Epidermal melanocyte (primary cell): ENCODE results near the gene F2RL3.

Experiments
- DNase-seq: peaks from one replicate; pipeline ENCODE4 v3.0.0; 2011; ENCODE audit warnings: low spot score; ENCODE audit not compliant: insufficient read length

The F2RL3 gene

DNA sequence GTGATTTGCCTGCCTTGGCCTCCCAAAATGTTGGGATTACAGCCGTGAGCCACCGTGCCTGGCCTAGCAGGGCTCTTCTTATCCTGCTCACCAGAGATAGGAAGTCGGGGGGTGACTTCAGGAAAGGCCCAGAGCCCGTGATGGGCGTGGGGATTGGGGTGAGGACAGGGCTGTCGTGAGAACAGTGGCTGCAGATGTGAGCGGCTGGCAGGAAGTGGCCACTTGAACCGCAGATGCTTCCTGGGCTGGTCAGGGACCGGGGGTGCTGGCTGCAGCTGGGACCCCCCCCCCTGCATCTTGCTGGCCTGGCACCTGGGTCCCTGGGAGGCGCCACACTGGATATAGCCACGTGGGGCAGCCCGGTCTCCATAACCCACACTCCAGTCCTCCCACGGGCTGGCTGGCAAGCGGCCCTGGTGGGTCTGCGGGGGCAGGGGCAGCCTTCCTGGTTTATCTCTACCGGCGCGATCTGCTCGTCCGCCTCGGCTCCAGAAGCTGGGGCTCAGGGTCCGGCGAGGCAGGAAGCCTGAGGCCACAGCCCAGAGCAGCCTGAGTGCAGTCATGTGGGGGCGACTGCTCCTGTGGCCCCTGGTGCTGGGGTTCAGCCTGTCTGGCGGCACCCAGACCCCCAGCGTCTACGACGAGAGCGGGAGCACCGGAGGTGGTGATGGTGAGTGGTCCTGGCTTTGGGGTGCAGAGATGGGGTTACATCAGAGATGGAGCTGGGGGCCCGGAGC, at the start of gene F2RL3:
Gene F2RL3, plus strand, starts transcription at position 371 of the 737 bp plus-strand sequence. Its CDS starts 191 bp downstream, at position 562.
- DNase-seq = no peak

DNA sequence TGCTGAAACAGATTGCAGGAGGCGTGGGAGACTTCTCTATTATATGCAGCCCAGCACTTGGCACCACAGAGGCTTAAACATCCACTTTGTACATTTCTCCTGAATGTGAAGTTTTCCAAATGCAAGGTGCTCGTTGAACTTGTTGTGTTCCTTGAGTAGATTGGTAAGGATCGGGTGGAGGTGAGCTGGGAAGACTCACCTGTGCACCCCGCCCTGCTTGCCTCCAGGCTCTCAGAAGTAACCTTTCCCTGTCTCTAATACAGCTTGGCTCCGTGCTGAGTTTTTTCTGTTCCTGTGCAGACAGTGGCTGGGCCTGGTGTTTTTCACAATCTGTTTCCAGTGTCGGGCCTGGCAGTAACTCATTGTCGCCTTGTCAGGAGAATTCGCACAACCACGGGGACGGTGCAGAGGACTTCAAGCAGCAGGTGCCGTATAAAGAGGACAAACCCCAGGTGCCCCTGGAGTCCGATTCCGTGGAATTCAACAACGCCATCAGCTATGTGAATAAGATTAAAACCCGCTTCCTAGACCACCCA, 47.3 kb upstream of the F2RL3 start:
- DNase-seq = no peak

DNA sequence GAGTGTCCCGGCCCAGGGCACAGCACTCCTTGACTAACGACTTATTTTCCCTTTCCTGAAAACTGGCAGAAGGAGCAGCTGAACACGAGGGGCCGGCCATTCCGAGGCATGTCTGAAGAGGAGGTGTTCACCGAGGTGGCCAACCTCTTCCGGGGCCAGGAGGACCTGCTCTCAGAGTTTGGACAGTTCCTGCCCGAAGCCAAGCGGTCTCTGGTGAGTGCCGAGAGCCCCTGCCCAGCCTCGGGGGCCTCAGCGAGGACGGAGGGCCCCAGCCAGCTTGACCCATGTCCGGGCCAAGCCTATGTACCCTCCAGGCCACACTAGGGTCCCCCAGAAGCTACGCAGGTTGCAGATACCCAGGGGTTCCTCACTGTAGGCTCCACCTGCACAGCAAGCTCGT, 41.9 kb upstream of the F2RL3 start:
- DNase-seq = no peak

DNA sequence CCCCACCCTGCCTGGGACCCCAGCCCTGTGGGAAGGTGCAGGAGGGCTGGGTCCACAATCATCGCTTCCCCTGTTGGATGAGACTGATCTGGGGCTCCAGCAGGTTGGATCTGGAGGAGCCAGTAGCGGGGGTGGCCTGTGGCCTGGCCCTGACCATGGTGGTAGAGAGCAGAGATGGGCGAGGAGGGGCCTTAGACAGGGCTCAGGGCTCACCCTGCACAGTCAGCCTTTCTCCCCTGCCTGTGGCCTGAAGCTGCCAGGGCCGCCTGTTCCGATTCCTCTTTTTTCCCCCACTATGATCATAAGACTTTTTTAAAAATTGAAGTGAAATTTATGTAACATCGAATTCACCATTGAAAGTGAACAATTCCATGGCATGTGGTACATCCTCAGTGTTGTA, 41.4 kb upstream of the F2RL3 start:
- no peak for DNase-seq

DNA sequence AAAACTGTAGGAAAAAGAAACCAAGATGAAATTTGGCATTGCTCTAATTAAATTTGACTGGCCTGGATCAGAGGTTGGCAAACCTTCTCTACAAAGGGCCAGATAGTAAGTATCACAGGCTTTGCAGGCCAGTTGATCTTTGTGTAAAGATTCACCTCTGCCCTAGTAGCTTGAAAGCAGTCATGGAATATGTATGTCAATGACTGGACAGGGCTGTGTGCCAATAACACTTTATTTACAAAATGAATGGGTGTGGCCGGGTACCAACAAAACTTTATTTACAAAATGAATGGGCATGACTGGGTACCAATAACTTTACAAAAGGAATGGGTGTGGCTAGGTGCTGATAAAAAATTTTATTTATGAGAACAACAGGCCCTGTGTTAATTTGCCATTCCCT, 39.6 kb upstream of the F2RL3 start:
- DNase-seq = no peak

DNA sequence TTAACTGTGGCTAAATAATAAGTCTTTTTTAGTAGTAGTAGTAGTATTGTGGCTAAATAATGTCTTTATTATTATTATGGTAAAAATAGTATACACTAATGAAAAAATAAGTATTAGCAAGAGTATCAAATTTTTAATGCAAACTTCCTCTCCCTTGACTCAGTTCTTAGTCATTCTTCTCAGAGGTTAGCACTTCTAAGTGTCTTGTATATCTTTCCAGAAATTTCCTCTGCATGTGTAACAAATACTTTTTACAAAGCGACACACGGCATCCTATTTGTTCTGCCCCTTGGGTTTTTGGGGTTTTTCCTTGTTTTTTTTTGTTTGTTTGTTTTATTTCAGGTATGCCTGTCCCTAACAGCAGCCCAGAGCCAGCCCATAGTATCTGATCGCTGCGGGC, 38.7 kb upstream of the F2RL3 start:
- no peak for DNase-seq

DNA sequence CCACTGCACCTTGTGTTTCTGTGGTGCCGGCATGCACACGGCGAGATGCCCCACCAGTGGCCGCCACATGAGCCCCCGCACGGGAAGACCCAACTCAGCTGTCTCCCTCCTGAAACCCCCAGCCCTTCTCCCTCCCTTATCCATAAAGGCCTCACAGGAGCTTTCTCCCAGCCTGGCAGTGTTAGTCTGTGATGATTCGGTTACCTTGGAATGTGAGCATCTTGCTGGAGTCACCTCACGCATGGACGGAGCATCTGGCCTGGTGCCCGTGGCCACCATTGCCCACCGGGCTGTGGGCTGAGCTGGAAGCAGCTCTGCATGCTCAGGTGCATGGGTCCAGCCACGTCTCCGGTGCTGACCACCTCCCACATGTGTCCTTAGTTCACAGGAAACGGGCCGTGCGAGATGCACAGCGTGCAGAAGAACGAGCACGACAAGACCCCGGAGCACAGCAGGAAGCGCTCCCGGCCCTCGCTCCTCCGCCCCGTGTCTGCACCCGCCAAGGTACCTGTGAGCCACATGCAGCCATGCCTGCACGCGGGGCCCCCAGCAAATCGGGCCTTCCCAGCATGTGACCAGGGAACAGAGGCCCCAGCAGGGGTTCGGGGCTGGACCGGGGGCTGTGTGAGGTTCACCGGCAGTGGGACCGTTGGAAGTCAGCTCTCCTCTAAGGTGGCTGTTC, 37.6 kb upstream of the F2RL3 start:
- no peak for DNase-seq

DNA sequence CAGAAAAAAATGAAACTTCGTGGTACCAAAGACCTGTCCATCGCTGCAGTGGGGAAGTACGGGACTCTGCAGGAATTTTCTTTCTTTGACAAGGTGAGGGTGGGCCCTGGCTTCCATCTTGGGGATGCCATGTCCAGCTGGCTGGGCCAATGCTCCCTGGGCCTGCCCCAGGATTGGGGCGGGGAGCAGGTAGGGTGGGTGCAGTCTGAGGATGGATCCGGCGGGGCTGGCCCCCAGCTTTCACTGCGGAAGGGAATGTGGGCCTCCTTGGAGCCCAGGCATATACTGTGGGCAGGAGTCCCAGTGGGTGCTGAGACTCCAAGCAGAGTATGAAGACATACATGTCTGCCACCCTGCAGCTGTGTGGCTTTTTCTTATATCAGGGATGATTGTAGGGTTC, 35.7 kb upstream of the F2RL3 start:
- no peak for DNase-seq

DNA sequence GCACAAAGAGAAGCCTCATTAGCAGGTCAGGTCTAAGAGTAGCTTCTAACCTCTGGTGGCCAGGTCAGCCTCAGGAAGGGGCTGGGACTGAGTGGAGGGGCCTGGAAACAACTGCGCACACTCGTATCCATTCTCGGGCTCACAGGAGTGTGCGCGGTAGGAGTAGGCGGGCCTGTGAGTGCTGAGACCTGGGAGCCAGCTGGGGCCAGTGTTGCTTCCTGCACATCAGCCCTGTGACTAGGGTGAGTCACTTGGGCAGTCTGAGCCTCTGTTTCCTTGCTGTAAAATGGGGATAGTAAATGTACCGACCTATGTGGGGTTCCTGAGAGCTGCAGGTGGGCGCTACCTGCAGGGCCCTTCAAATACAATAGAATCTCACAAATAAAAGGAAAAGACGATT, 32.7 kb upstream of the F2RL3 start:
- DNase-seq = no peak

DNA sequence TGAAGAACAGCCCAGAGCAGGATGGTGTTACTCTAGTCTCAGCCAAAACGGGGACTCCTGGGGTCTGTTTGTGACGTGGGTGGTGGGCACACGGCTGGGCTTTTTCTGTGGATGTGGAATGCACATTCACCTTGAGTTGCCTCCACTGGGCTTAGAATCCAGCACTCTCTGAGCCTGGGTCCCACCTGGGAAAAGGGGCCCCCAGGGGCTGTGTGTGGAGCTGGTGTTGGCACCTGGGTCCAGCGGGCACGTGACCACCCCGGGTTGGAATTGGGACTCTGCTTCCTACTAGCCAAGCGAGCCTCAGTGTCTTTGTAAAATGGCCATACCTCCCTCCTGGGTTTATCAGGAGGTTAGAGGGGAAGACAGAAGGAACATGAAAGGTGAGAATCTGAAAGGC, 29.2 kb upstream of the F2RL3 start:
- no peak for DNase-seq

DNA sequence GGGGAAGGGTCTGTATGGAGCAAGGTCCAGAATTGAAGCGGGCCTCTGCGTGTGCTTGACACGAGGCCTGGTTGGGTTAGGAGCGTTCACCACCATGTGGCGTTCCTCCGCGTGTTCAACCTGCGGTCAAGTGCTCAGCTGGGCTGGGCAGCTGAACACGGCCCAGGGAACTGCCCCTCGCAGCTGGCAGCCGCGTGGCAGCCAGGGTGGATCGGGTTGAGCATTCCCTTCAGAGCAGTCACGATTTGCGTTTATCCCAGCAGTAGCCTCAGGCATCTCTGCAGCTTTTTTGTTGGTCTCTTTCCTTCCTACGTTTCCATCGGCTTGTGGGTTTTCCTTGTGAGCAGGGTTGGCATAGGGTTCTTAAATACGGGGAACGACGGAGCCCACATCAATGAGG, 28.7 kb upstream of the F2RL3 start:
- DNase-seq = peak; percentile 43

DNA sequence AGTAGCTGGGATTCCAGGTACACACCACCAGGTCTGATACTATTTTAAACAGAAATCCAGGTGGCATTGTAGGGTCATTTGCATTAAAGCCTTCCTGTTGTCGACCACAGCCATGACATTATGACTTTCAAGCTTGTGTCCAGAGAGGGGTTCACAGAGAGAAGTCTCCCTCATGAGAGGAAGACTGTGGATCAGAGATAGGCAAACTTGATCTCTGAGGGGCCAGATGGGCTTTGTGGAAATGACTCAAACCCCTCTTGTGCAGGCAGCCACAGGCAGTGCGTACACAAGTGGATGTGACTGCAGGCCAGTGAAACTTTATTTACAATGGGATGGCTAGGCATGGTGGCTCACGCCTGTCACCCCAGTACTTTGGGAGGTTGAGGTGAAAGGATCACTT, 27.8 kb upstream of the F2RL3 start:
- no peak for DNase-seq

DNA sequence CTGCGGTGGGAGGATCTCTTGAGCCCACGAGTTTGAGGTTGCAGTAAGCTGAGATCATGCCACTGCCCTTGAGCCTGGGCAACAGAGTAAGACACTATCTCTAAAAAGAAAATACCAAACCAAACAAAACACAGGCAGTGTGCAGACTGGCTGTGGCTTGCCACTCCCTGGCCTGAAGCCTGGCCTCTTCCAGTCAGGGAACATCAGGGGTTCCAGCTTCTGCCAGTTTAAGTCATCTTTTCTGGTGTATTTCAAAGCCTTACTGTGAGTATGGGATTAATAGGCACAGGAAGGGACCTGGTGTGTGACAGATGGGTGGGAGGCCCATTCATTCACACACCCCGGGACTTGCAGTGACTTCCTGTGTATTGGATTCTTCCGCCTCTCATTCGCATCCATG, 27.0 kb upstream of the F2RL3 start:
- DNase-seq = no peak

DNA sequence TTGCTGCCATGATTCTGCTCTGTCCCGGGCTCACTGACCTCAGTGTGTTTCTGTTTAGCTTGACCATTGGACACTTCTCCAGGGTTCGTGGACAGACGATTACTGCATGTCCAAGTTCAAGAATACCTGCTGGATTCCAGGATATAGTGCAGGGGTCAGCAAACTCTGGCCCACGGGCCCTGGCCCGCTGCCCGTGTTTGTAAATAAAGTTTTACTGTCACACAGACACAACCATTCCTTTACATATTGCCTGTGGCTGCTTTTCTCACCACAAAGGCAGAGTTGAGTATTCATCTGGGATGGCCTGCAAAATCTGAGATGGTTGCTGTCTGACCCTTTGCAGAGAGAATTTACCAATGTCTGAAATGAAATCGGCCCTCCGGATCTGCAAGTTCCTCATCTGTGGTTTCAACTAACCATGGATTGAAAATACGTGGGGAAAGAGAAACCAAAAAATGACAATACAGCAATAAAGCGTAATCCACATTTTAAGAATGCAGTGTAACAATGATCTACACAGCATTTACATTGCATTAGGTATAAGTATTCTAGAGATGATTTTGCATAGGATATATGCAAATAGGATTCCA, 25.9 kb upstream of the F2RL3 start:
- no peak for DNase-seq

DNA sequence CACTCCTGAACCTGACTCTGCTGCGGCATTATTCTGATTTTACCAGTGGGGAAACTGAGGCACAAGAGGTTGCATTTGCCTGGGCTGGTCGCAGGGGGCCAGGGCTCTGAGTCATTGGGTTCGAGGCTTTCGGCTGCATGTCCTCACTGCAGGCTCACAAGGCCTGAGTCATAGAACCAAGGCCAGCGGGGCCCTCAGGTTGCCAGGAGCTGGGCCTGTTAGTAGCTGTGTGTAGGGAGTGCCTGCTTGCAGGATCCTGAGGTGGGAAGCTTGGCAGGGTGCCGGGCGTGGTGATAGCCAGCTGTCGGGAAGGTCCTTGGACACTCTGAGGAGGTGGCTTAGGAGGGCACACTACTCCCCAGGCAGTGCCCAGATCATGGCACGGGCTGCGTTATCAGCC, 21.6 kb upstream of the F2RL3 start:
- DNase-seq = no peak

DNA sequence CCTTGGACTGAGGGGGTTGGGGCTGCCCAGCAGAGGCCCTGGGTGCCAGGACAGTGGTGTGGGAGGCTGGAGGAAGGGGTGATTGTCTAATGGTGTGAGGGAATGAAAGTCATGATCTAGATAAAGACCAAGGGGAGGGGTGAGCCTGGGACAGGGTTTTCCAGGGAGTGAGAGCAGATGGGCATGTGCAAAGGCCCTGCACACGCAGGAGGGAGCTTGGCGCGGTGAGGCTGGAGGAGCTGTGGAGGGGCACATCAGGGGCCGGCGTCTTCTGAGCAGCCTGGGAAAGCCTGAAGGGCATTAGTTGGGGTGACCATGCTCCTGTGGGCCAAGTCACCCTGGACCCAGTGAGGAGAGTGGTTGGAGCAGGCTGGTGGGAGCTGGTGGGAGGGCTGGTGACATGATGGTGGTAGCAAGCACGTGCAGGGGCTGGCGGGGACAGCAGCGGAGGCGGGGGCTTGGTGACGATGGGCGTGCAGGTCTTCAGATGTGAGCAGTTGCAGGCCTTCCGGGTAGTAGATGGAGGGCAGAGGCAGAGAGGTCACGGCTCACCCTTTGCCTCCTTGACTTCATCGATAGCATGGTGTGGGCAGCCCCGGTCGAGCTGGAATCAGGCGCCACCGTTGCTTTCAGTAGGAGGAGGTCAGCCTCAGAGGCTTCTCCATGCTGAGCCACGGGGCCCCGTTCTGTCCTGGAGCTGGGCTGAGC, 20.2 kb upstream of the F2RL3 start:
- DNase-seq = no peak

DNA sequence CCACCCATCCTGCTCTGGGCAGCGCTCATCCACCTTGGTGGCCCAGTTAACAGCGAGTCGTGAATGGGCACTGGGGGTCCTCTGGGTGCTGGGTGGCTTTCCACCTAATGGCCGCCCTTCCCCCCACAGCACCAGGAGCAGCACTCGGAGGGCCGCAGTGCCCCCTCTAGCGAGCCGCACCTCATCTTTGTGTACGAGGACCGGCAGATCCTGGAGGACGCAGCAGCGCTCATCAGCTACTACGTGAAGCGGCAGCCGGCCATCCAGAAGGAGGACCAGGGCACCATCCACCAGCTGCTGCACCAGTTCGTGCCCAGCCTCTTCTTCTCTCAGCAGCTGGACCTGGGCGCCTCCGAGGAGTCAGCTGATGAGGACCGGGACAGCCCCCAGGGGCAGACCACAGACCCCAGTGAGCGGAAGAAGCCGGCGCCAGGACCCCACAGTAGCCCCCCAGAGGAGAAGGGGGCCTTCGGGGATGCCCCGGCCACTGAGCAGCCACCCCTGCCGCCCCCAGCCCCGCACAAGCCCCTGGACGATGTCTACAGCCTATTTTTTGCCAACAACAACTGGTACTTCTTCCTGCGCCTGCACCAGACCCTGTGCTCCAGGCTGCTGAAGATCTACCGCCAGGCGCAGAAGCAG, 19.3 kb upstream of the F2RL3 start:
- DNase-seq = no peak

DNA sequence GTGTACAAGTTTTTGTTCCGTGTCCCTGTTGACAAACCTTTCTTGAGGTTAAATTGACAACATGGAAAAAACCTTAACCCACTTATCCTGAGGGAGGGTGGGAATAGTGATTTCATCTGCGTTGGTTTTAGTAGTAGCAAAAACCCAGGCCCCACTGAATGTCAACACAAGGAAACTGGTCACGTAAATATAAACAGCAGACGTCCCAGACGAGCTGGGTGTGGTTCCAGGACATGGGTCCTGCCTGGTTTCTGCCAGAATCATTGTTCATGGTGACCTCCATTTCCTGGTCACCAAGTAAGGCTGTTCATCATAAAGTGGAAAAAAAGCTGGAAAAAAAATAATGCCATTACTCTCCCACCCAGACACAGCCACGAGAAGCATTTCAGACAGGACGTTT, 16.9 kb upstream of the F2RL3 start:
- DNase-seq = no peak

DNA sequence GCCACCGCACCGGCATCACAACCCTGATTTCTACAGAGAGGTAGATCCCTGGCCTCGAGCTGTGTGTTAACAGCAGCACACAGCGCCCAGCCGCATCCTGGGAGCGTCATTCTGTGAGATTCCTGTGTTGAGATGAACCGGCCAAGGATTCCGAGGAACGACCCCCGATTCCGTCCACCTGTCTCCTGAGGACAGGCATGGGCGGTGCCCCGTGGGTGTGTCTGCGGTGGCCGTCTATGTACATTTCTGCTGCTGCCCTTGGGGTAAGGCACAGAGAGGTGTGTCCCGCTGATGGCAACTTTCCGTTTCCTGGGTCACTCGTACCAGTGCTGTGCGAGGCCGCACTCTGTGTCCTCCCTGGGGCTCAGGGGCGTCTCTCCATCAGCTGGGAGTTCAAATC, 16.1 kb upstream of the F2RL3 start:
- DNase-seq = no peak

DNA sequence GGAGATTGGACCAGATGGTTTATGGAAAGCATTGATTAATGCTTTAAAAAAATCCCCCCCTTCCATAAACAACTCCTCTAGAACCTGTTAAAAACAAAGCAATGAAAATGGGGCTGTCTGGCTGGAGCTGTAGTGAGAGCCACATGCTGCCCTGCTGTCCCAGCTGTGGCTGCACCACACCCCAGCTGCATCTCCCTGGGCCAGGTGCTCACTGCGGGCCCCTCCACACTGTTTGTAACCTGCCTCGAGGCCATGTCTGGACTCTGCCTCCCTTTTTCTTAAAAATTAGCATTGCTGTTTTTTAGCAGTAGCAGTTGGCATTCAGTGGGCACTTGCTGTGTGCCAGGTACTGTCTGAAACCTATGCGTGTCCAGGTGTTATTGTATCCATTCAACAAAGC, 15.2 kb upstream of the F2RL3 start:
- no peak for DNase-seq

DNA sequence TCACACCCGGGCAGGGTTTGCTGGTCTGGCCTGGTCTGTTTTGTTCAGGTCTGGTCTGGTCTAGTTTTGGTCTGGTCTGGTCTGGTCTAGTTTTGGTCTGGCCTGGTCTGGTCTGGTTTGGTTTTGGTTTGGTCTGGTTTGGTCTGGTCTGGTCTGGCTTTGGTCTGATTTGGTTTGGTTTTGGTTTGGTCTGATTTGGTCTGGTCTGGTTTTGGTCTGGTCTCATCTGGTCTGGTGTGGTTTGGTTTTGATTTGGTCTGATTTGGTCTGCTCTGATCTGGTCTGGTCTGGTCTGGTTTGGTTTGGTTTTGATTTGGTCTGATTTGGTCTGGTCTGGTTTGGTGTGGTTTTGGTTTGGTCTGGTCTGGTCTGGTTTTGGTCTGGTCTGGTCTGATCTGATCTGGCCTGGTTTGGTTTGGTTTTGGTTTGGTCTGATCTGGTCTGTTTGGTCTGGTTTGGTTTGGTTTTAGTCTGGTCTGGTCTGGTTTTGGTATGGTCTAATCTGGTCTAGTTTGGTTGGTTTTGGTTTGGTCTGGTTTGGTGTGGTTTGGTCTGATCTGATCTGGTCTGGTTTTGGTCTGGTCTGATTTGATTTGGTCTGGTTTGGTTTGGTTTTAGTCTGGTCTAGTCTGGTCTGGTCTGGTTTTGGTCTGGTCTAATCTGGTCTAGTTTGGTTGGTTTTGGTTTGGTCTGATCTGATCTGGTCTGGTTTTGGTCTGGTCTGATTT, 14.4 kb upstream of the F2RL3 start:
- no peak for DNase-seq
